ENCODE results near the gene KRTAP22-1.

GRCh38 chr21:30625449-30626165 lies 24.7 kb downstream of the KRTAP22-1 start:
- TF ChIP-seq REST (IDR thresholded peaks at IDR 0.05; ENCODE audit: insufficient read depth in 1 of 2, low read depth in 2 of 2, low read length in 1 of 2) = no peak
- TF ChIP-seq, protein P1, sequence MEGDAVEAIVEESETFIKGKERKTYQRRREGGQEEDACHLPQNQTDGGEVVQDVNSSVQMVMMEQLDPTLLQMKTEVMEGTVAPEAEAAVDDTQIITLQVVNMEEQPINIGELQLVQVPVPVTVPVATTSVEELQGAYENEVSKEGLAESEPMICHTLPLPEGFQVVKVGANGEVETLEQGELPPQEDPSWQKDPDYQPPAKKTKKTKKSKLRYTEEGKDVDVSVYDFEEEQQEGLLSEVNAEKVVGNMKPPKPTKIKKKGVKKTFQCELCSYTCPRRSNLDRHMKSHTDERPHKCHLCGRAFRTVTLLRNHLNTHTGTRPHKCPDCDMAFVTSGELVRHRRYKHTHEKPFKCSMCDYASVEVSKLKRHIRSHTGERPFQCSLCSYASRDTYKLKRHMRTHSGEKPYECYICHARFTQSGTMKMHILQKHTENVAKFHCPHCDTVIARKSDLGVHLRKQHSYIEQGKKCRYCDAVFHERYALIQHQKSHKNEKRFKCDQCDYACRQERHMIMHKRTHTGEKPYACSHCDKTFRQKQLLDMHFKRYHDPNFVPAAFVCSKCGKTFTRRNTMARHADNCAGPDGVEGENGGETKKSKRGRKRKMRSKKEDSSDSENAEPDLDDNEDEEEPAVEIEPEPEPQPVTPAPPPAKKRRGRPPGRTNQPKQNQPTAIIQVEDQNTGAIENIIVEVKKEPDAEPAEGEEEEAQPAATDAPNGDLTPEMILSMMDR (IDR thresholded peaks at IDR 0.05) = no peak

Measured in Panc1 (cell line).